SK-N-DZ (cell line): ENCODE results near the gene CRYBA4.
A peak's percentile ranks its signal among the peaks of the same experiment; 100 is the strongest.

Experiments
- DNase-seq: peaks from one replicate; pipeline ENCODE4 v3.0.0-alpha.2; 2015; ENCODE audit warnings: low spot score
- small RNA-seq, 2 experiments: library from RNA; depleted of rRNA; stranded (forward); fragments of <200 nt; gene quantifications; one replicate each; pipeline ENCODE3, GENCODE V24; 2014

Gene CRYBA4

GRCh38 chr22:26660961-26661578 lies 39.3 kb downstream of the CRYBA4 start:
- no peak for DNase-seq

GRCh38 chr22:26662160-26662559 lies 40.4 kb downstream of the CRYBA4 start:
- DNase-seq = no peak

GRCh38 chr22:26663374-26663923 lies 41.7 kb downstream of the CRYBA4 start:
- DNase-seq = no peak

GRCh38 chr22:26665813-26666231 lies 44.1 kb downstream of the CRYBA4 start:
- no peak for DNase-seq

GRCh38 chr22:26667140-26667539 lies 45.4 kb downstream of the CRYBA4 start:
- DNase-seq = no peak

GRCh38 chr22:26669060-26669481 lies 47.3 kb downstream of the CRYBA4 start:
- peak; percentile 33 for DNase-seq

GRCh38 chr22:26670459-26670858 lies 48.7 kb downstream of the CRYBA4 start:
- DNase-seq = no peak

GRCh38 chr22:26671317-26672059 lies 49.7 kb downstream of the CRYBA4 start:
- DNase-seq = no peak

GRCh38 chr22:26672060-26672471 lies 50.3 kb downstream of the CRYBA4 start:
- no peak for DNase-seq

GRCh38 chr22:26672590-26673468 lies 51.1 kb downstream of the CRYBA4 start:
- DNase-seq = peak; percentile 96

- peak; percentile 25 for DNase-seq
These were observed 51.7 kb downstream of the CRYBA4 start for GRCh38 chr22:26673486-26673885.

- peak; percentile 30 for DNase-seq
These were observed 52.7 kb downstream of the CRYBA4 start for GRCh38 chr22:26674211-26675190.

GRCh38 chr22:26675687-26676268 lies 54.0 kb downstream of the CRYBA4 start:
- no peak for DNase-seq

GRCh38 chr22:26677217-26677616 lies 55.5 kb downstream of the CRYBA4 start:
- DNase-seq = no peak

GRCh38 chr22:26679003-26679629 lies 57.4 kb downstream of the CRYBA4 start:
- peak; percentile 78 for DNase-seq

Small RNAs within 50 kb of the gene (small RNA-seq; reads per million reads assigned to genes)
- gene RF01874 = 0 reads per million in 2 experiments
